Hepatocyte (in vitro differentiated cells): Measurements from ENCODE around the gene KCNQ4.

Source experiments
- EZH2 ChIP-seq: fragments of 200-600 bp; sonication (generic); IDR thresholded peaks from 2 replicates; pipeline ENCODE4 v1.6.1; 2016; ENCODE audit warnings: antibody characterized with exemption, mild to moderate bottlenecking, borderline replicate concordance
- TF ChIP-seq, protein P1 (sequence below): fragments of 200-600 bp; sonication (generic); IDR thresholded peaks from 2 replicates; pipeline ENCODE4 v1.5.1; 2016; ENCODE audit warnings: antibody characterized with exemption, mild to moderate bottlenecking; ENCODE audit not compliant: poor library complexity

DNA sequence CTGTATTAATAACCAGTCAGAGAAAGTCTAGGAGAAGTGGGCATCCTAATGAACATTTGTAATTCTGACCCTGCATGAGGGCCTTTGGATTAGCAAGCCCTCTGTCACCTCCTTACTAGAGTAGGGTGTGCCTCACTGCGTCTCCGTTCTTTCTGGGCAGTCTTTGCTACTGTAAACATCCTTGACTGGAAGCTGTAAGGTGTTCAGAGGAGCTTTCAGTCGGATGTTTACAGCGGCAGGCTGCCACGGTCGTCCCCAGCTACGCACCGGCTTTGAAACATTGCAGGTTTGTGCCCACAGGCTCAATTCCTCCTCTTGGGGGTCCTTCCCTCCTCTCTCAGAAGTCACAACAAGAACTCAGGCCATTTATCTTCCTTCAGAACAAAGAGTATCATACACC is 29.4 kb upstream of the KCNQ4 start:
- no peak for TF ChIP-seq EZH2
- TF ChIP-seq, protein P1, sequence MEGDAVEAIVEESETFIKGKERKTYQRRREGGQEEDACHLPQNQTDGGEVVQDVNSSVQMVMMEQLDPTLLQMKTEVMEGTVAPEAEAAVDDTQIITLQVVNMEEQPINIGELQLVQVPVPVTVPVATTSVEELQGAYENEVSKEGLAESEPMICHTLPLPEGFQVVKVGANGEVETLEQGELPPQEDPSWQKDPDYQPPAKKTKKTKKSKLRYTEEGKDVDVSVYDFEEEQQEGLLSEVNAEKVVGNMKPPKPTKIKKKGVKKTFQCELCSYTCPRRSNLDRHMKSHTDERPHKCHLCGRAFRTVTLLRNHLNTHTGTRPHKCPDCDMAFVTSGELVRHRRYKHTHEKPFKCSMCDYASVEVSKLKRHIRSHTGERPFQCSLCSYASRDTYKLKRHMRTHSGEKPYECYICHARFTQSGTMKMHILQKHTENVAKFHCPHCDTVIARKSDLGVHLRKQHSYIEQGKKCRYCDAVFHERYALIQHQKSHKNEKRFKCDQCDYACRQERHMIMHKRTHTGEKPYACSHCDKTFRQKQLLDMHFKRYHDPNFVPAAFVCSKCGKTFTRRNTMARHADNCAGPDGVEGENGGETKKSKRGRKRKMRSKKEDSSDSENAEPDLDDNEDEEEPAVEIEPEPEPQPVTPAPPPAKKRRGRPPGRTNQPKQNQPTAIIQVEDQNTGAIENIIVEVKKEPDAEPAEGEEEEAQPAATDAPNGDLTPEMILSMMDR = no peak
